Activated CD8-positive, alpha-beta memory T cell treated with anti-CD3 and anti-CD28 coated beads, Interleukin-2, amount 50 U/mL, for 4 hours (primary cell): ENCODE measurements around the gene ID4.

Experiments
- DNase-seq: peaks from one replicate; pipeline ENCODE4 v3.0.0-alpha.2; 2020

ID4 gene

DNA sequence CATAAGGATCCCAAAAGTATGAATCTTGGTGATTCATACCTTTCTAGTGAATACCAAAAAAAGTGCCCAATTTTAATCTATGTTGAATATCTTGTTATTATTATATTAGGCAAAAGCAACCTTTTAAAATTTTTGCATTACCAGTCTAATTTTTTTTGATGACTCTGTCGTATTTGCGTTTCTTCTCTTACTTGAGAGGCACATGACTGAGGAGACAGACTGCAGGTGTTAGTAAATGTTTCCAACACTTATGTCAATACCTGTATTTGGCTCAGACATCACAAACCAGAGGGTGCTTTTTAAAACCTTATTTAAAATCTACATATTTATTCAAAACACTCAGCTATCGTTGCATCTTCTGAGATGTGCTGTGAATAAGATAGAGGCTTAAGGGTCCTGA is 27.1 kb downstream of the ID4 start:
- DNase-seq = no peak

DNA sequence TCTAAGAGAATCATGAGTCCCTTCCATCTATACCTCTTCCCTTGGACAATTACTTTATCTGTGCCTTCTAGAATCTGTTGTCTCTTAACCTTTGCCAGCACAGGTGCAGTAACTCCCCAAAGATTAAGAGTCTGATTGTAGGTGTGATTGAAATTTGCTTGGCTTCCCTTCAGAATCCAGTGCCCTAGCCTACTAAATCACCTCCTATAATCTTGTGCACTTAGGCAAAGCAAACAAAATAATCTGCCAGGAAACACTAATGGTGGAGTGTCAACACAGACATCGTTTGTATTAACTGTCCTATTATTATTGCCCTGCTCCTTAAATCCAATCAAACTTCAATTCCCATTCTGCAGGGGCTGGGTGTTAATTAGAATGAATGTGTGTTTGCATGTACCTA is 28.0 kb downstream of the ID4 start:
- DNase-seq = no peak

DNA sequence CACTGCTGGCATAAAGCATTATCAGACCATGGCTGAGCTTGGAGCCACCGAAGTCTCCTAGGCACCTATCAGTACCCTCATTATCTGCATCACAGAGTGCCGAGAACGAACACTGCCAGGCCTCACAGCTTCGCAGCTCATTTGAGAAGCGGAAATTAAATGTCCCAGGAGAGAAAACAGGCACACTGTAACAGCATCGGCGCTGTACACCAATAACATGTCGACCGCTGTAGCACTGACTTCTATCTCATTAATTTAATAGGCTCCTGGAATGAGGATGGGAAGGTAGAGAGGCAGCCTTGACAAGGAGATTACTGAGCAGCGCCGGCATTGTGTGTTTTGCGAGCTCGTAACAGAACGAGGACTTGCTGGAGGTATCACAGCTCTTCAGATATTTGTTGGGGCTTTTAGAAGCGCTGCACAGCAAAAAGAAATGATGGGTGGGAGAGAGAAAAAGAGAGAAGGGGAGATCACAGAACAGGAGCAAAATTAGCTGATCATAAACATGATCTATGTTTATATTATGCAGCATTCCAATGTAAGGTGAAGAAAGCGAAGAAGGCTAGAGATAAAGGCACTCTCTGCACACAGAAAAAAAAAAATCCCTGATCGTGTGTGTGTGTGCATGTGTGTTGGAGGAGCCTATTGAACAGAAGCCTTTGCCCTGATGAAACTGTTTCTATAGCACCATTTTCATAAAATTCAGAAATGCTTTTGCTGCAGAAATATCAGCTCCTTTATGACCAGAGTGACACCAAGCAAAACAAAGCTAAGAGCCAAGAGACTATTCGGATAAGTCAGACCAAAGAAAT is 29.2 kb downstream of the ID4 start:
- DNase-seq = no peak

DNA sequence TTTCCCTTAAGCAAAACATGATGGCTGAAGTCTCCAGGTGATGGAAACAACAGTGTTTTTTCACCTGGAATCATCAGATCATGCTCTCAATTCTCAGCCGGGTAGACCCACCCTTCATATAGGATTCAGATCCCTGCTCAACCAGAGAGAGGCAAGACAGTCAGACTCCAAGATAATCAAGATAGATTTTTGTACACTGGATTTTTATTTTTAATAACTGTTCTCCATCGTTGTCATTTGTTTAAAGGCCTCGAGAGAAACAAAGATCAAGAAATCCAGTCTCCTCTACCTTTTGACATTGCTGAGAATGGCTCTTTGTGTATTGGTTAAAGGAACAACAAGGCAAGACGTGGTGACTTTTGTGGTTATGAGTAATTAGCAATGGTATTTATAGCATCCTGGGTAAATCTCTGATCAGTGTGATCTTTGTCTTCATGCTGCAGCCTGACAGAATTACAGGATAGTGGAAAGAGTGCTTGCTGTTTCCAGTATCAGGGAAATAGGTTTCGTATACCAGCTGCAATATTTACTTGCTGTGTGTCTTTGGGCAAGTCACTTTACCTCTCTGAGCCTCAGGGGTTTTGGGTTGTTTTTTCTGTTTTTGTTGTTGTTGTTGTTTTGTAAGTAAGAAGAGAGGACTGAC is 29.9 kb downstream of the ID4 start:
- no peak for DNase-seq

DNA sequence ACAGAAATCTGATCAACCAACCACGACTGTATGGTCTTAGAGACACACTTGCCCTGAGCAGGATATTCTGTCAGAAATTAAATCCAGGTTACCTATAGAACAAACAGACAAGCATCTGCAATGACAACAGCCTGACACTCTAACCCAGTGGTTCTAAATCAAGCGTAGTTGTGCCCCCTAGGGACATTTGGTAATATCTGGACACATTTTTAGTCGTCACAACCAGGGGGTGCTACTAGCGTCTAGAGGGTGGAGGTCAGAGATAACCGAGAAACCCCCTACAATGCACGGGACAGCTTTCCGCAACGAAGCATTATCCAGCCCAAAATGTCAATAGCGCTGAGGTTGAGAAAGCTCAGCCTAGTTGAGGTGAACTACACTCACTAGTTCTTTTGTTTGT is 32.3 kb downstream of the ID4 start:
- DNase-seq = no peak

DNA sequence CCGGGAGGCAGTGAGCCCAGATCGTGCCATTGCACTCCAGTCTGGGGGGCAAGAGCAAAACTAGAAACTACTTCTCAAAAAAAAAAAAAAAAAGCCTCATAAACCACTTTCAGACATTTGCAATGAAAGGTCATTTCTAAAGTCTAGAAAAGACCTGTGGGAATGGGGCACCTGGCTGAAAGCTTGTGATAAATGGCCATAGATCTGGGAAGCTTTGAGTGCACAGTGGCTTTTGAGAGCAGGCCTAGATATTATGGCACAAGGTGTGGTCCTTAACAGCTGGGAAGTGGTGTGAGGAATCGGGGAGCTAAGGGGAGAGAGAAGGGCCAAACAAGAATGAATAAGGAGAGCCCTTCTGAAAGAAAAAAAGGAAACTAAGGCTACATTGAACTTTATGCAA is 33.2 kb downstream of the ID4 start:
- DNase-seq = no peak

DNA sequence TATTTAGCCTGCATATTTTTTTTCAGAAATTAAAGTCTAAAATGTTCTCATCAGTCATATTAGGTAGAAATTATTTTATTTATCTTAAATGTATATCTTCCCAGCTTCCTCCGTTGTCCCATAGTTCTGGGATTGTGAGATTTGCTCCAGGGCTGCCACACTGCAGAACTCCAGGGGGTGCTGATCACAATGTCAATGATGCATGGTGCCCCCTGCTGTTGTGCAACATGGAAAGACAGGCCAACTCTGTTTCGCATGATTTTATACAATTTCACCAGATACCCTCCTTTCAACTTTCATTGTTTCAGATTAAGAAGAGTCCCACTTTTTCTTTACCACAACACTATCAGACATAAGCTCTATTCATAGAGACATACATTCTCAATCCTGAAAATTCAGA is 35.9 kb downstream of the ID4 start:
- DNase-seq = no peak

DNA sequence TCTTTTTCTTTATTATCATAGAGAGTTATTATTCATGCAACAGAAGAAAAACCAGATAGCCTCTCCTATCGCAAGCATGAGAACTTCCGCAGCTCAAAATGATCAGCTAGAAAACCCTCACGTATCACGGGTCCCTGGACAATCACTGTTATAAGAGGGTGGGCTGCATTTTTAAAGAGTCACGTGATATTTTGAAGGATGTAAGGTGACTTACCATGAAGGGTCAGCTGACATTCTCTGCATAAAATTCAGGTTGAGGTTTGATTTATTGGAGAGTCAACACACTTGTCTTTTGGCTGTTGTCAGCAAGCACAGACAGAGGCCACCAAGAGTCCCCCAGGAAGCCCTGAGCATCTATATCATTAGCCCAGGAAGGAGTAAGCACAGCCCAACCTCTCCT is 39.5 kb downstream of the ID4 start:
- no peak for DNase-seq

DNA sequence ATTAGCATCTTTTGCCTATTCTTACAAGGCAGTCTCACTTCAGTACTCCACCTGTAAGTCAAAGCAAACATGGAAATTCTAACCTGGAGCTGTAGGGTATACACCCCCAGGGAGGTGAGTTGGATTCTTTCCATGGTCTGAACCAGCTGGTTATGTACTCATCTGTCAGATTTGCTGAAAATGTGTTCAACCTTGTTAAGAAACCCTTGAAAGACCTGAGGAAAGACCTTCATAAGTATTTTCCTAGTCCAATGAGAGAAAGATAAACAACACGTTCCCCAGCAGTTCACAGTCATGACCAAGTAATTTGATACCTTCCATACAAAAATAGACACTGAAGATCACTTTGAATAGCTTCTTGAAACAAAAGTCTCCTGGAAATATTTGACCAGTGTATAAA is 42.5 kb downstream of the ID4 start:
- no peak for DNase-seq

DNA sequence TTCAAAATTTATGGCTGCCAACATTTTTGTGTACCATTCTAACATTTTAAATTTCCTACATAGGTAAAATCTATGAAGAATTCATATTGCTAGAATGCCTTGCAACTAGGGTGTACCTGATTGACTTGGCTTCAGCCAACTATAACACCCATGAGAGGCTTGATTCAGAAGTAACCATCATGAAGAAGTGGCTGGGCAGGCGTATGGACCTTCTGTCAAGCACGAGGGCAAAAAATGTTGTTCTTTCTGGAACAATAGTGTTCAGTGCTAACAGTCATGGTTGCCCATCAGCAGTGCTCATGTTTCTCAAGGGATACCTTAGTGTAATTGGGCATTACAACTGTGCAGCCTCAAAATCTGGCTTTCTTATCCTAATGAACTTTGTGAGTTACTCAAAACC is 42.9 kb downstream of the ID4 start:
- no peak for DNase-seq

DNA sequence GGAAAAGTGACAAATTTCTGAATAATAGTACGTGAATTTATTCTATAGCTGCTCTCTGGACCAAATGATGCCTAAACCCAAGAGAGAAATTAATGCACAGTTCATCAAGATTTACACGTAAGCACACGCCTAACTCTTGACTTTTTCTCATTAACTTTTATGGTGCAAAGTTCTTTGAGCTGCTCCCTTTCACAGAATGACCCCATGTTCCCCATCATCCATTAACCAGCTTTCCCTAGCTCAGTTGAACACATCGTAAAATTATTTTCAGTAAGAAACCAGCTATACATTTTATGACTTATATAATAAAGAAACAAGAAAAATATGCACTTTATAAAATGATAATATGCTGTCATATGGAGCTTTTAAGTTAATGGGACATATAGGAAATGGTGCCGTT is 54.3 kb downstream of the ID4 start:
- DNase-seq = no peak
